H1 (cell line): ENCODE data around the gene CCR2. TPM values are rescaled to one million over a fixed set of nuclear protein-coding genes. Genes with fewer than 3 reads are reported as not detected.

Source experiments
- CHD2 ChIP-seq: IDR thresholded peaks from 2 replicates; pipeline ENCODE4 v1.6.1; 2012; ENCODE audit warnings: low read length, improper control_type of control experiment
- GABPA ChIP-seq: IDR thresholded peaks from 2 replicates; pipeline ENCODE4 v1.6.1; 2011; ENCODE audit warnings: mild to moderate bottlenecking, low read length, moderate library complexity, borderline replicate concordance; ENCODE audit not compliant: insufficient read depth
- KDM1A ChIP-seq: fragments of 200-600, 300-600 bp; sonication (generic); IDR thresholded peaks from 2 replicates; pipeline ENCODE4 v1.7.1; 2016; ENCODE audit warnings: mild to moderate bottlenecking, low read length, borderline replicate concordance
- POLR2A ChIP-seq, 2 experiments: IDR thresholded peaks; 1 replicate in 1 of 2; 2 replicates in 1 of 2; pipeline ENCODE4 v1.6.1; 2011; ENCODE audit warnings: low read depth in 2 of 2, low read length in 2 of 2, mild to moderate bottlenecking in 2 of 2; ENCODE audit errors: control extremely low read depth in 1 of 2
- RFX5 ChIP-seq: IDR thresholded peaks from 2 replicates; pipeline ENCODE4 v1.6.1; 2011; ENCODE audit warnings: low read depth, low read length, improper control_type of control experiment, borderline replicate concordance
- polyA plus RNA-seq, 7 experiments: library from polyadenylated mRNA; depleted of rRNA in 3 of 7; stranded (reverse) in 5 of 7; unstranded in 2 of 7; fragments of >200 nt in 5 of 7; fragments of 200-250 nt in 2 of 7; gene quantifications; 1 replicate in 5 of 7; 2 replicates in 1 of 7; 4 replicates in 1 of 7; pipeline versions ENCODE4 v1.2.1 to v1.2.3, GENCODE V29; 2011 to 2013; ENCODE audit warnings: missing spikeins in 2 of 7, mixed read lengths in 2 of 7
- total RNA-seq: library from RNA; stranded (reverse); fragmentation: NEBNext Ultra II Directional; extraction: Animal tissue kit (Norgen Biotek cat#: 25700); gene quantifications from 2 replicates; pipeline ENCODE4 v1.2.1, GENCODE V29; 2021

The CCR2 gene
- total and polyA plus RNA-seq, 2 of the 8 experiments (the other 6 are each of a cell fraction or from before 2014, with no cell fraction given) = not detected

DNA sequence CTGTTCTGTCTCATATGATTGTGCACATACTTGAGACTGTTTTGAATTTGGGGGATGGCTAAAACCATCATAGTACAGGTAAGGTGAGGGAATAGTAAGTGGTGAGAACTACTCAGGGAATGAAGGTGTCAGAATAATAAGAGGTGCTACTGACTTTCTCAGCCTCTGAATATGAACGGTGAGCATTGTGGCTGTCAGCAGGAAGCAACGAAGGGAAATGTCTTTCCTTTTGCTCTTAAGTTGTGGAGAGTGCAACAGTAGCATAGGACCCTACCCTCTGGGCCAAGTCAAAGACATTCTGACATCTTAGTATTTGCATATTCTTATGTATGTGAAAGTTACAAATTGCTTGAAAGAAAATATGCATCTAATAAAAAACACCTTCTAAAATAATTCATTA is 21.9 kb downstream of the CCR2 start (continued):
- TF ChIP-seq RFX5 (no peak), CHD2 (no peak), KDM1A (no peak), POLR2A (IDR thresholded peaks at IDR 0.05; ENCODE audit: control extremely low read depth in 1 of 2, low read depth in 2 of 2, low read length in 2 of 2) (no peak), GABPA (no peak)
- TF ChIP-seq, all 59 proteins: peak for 0
